Suprapubic skin (tissue), 4 donors: ENCODE data around the gene ANKLE2. TPM values are rescaled to one million over a fixed set of nuclear protein-coding genes. Genes with fewer than 3 reads are reported as not detected.
A peak's percentile ranks its signal among the peaks of the same experiment; 100 is the strongest.

Experiments
- DNase-seq, 2 donors: peaks; one replicate each; pipeline ENCODE4 v3.0.0-alpha.2; 2019; ENCODE audit warnings: low spot score in 2 of 2
- H3K27ac ChIP-seq: fragments of 200-600 bp; sonication (generic); one replicate; pipeline ENCODE4 v1.5.1; 2019
- H3K27me3 ChIP-seq: fragments of 200-600 bp; sonication (generic); one replicate; pipeline ENCODE4 v1.5.1; 2019
- H3K36me3 ChIP-seq: fragments of 200-600 bp; sonication (generic); one replicate; pipeline ENCODE4 v1.5.1; 2019
- H3K4me1 ChIP-seq: fragments of 200-600 bp; sonication (generic); one replicate; pipeline ENCODE4 v1.5.1; 2019
- H3K4me3 ChIP-seq: fragments of 200-600 bp; sonication (generic); one replicate; pipeline ENCODE4 v1.5.1; 2019; ENCODE audit warnings: mild to moderate bottlenecking
- H3K9me3 ChIP-seq: fragments of 200-600 bp; sonication (generic); one replicate; pipeline ENCODE4 v1.5.1; 2019
- EP300 ChIP-seq: sonication (generic); formaldehyde crosslinking; IDR thresholded peaks from one replicate; pipeline ENCODE4 v1.6.1; 2017; ENCODE audit warnings: antibody characterized with exemption
- POLR2A ChIP-seq, 2 donors: fragments of 450-650 bp; IDR thresholded peaks; one replicate each; pipeline ENCODE4 v1.6.1; 2017; ENCODE audit warnings: antibody characterized with exemption in 2 of 2, mild to moderate bottlenecking in 2 of 2, moderate library complexity in 2 of 2
- POLR2AphosphoS5 ChIP-seq, 3 donors: sonication (generic); formaldehyde crosslinking; IDR thresholded peaks; one replicate each; pipeline ENCODE4 v1.6.1; 2017; ENCODE audit warnings: antibody characterized with exemption in 3 of 3
- WGBS: methylation state at CpG from one replicate; pipeline ENCODE4 v1.1.5; 2018; 5-methylcytosine and 5-hydroxymethylcytosine counted together
- total RNA-seq, 4 donors: library from RNA; depleted of rRNA; stranded (reverse); fragments of >200 nt; gene quantifications; one replicate each; pipeline ENCODE4 v1.1.0, GENCODE V29; 2016
- TF ChIP-seq, protein P1 (sequence below), 2 donors: fragments of 200-600 bp in 1 of 2; fragments of 450-650 bp in 1 of 2; sonication (generic) in 1 of 2; IDR thresholded peaks; one replicate each; pipeline ENCODE4 v1.5.1; 2016 to 2019; ENCODE audit warnings: antibody characterized with exemption in 2 of 2, mild to moderate bottlenecking in 1 of 2, moderate library complexity in 1 of 2

Gene ANKLE2
- total RNA-seq, 4 donors from 2014 or later, result 74.7 to 222 (median 111) TPM

DNA sequence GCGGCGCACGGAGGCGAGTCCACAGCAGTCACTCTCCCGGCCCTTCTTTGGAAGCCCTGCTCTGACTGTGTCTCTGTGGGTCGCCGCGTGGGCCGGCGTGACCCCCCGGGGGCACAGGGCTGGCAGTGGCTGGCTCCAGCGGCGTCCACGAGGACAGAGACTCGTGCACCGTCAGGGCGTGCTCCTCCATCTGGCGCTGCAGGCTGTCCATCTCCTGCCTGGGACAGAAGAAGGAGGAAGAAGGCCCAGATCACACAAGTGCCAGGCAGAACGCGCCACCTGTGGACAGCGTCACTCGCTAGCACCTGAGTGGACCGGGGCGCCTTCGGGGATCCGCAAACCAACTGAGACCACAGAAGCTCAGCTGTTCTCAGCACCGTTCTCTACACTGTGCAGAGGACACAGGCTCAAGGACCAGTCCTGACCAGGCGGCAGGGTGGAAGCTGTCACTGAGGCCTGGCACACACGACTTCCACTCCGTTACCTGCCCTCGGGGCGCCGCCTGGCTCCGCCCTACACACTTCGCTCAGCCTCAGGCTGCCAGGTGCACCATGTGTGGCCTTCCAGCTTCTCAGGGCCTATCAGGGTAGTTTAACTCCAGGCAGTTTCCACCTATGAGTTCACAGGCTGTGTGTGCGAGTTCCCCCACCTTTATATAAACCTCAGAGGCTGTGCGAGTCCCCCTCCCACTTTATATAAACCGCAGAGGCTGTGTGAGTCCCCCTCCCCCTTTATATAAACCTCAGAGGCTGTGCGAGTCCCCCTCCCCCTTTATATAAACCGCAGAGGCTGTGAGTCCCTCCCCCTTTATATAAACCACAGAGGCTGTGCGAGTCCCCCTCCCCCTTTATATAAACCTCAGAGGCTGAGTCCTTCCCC is 11.7 kb upstream of the ANKLE2 start:
- Histone ChIP-seq H3K36me3 (peaks cover 84% of the 10 kb centered on the region), H3K27ac (no peak overlapping the region), H3K4me3 (no peak overlapping the region), H3K4me1 (peaks cover 10% of the 10 kb centered on the region), H3K27me3 (no peaks in the 10 kb centered on the region), H3K9me3 (no peaks in the 10 kb centered on the region)
- TF ChIP-seq, protein P1, sequence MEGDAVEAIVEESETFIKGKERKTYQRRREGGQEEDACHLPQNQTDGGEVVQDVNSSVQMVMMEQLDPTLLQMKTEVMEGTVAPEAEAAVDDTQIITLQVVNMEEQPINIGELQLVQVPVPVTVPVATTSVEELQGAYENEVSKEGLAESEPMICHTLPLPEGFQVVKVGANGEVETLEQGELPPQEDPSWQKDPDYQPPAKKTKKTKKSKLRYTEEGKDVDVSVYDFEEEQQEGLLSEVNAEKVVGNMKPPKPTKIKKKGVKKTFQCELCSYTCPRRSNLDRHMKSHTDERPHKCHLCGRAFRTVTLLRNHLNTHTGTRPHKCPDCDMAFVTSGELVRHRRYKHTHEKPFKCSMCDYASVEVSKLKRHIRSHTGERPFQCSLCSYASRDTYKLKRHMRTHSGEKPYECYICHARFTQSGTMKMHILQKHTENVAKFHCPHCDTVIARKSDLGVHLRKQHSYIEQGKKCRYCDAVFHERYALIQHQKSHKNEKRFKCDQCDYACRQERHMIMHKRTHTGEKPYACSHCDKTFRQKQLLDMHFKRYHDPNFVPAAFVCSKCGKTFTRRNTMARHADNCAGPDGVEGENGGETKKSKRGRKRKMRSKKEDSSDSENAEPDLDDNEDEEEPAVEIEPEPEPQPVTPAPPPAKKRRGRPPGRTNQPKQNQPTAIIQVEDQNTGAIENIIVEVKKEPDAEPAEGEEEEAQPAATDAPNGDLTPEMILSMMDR (IDR thresholded peaks at IDR 0.05), result no peak
- TF ChIP-seq POLR2A (IDR thresholded peaks at IDR 0.05) (no peak), POLR2AphosphoS5 (IDR thresholded peaks at IDR 0.05) (no peak), EP300 (no peak)
- WGBS, result 88% methylated on average over 35 of the region's 41 CpGs
- no peak for DNase-seq

DNA sequence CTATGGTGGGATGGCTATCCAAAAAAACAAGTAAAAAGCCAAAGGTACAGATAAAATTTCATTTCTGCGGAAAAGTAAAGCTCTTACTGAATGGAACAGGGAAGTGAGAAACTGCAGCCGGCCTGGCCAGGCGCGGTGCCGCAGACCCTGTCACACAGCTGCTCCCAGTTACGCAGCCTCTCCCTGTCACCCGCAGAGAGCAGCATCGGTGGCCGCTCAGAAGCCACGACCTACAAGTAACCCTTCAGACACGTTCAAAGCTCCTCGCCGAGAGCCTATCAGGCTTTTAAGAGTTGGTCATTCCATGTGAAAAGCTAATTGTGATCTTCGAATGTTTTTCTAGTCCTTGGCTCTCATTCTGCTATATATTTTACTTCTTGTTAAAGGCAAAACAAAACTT is 11.0 kb upstream of the ANKLE2 start:
- WGBS, result 93% methylated on average over 14 of the region's 14 CpGs
- H3K4me1 ChIP-seq, result peaks cover 14% of the 10 kb centered on the region
- H3K9me3 ChIP-seq, result no peaks in the 10 kb centered on the region
- no peak overlapping the region for H3K4me3 ChIP-seq
- TF ChIP-seq POLR2AphosphoS5 (IDR thresholded peaks at IDR 0.05) (no peak), POLR2A (IDR thresholded peaks at IDR 0.05) (no peak), EP300 (no peak)
- TF ChIP-seq, protein P1 (IDR thresholded peaks at IDR 0.05), result no peak
- H3K36me3 ChIP-seq, result peaks cover 77% of the 10 kb centered on the region
- H3K27ac ChIP-seq, result no peak overlapping the region
- no peaks in the 10 kb centered on the region for H3K27me3 ChIP-seq
- DNase-seq, result no peak

DNA sequence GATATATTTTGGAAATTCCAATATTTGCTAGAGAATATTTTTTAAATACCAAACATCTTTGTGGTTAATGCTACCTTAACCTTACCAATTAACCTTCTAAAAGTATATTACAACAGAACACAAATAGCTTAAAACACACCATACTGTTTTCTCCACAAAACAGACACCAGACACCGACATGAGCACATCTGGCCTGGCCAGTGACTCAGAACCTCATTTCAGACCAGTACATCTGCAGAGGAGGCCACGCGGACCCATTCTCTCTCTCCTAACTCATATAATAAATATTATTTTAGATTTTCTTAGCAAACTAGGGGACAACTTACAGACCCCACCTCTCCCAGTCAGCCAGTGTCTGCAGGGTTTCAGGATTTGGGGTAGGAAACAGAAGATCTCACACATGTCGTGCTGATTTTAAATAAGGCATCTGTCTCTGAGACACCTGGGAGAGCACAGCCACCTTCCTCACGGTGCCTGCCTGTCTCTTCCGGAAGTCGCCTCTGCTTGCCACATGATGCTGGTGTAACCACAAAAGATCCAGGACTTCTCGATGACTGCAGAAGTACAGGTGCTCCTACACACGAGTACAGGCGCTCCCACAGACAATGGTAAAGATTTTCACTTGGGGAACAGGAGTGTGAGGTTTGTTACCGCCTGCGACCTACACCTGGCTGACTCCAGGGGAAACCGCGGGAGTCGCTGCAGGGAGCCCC is 9.7 kb upstream of the ANKLE2 start:
- H3K27me3 ChIP-seq, result no peaks in the 10 kb centered on the region
- TF ChIP-seq EP300, result no peak
- TF ChIP-seq POLR2AphosphoS5 (IDR thresholded peaks at IDR 0.05), result no peak
- TF ChIP-seq, protein P1 (IDR thresholded peaks at IDR 0.05), result no peak
- TF ChIP-seq POLR2A (IDR thresholded peaks at IDR 0.05), result no peak
- H3K4me1 ChIP-seq, result peaks cover 19% of the 10 kb centered on the region
- H3K27ac ChIP-seq, result no peak overlapping the region
- H3K4me3 ChIP-seq, result no peak overlapping the region
- WGBS, result 93% methylated on average over 8 of the region's 15 CpGs
- H3K9me3 ChIP-seq, result no peaks in the 10 kb centered on the region
- peaks cover 64% of the 10 kb centered on the region for H3K36me3 ChIP-seq
- DNase-seq, result no peak

DNA sequence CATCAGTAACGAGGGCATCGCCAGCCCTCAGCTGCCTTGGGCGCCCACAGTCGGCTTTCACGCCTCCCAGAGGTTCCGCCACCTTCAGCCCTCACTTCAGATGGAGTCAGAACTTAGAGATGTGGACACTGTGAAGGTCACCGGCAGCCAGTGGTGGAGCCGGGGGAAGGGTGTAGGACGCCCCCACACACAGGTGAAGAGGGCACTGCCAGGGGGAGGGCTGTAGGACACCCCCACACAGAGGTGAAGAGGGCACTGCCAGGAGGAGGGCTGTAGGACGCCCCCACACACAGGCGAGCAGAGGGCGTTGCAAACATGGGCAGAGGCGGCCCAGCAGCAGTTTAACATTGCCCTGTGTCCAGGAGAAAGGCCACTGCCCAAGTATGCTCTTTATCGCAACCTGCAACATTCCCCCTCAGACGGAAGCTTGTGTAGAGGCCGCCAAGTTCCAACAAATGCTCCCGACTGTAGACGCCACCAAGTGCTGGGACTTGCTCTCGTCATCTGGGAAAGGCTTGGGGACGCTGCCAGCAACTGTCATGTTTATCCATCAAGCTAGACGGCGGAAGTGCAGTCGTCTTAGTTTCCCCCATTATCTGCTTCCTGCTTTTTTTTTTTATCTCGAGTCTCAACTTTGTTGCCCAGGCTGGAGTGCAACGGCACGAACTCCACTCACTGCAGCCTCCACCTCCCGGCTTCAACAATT is 4.9 kb upstream of the ANKLE2 start:
- DNase-seq, result no peak
- Histone ChIP-seq H3K4me3 (no peak overlapping the region), H3K27me3 (no peaks in the 10 kb centered on the region), H3K27ac (peak overlapping the region; percentile 2), H3K36me3 (peaks cover 17% of the 10 kb centered on the region), H3K9me3 (no peaks in the 10 kb centered on the region), H3K4me1 (peaks cover 23% of the 10 kb centered on the region)
- 63% methylated on average over 26 of the region's 27 CpGs for WGBS
- TF ChIP-seq POLR2A (IDR thresholded peaks at IDR 0.05), result no peak
- no peak for TF ChIP-seq EP300
- TF ChIP-seq POLR2AphosphoS5 (IDR thresholded peaks at IDR 0.05), result no peak
- TF ChIP-seq, protein P1 (IDR thresholded peaks at IDR 0.05), result no peak
